SK-N-SH (cell line): Measurements from ENCODE around the gene PDE8A.

ENCODE experiments used
- CHD2 ChIP-seq: fragments of 150-350 bp; IDR thresholded peaks from 2 replicates; pipeline ENCODE4 v1.6.1; 2018; ENCODE audit warnings: low read length; ENCODE audit not compliant: partially characterized antibody
- EP300 ChIP-seq, 2 experiments: IDR thresholded peaks; 2 replicates each; pipeline versions ENCODE4 v1.4.0 to v1.6.1; 2012; ENCODE audit warnings: borderline replicate concordance in 1 of 2, low read depth in 1 of 2, low read length in 1 of 2
- FOXM1 ChIP-seq: IDR thresholded peaks from 2 replicates; pipeline ENCODE4 v1.4.0; 2012; ENCODE audit warnings: low read depth, mild to moderate bottlenecking
- GABPA ChIP-seq: IDR thresholded peaks from 2 replicates; pipeline ENCODE4 v1.4.0; 2012; ENCODE audit warnings: low read depth, mild to moderate bottlenecking
- NFIC ChIP-seq: IDR thresholded peaks from 2 replicates; pipeline ENCODE4 v1.4.0; 2012; ENCODE audit warnings: borderline replicate concordance
- PBX3 ChIP-seq: IDR thresholded peaks from 2 replicates; pipeline ENCODE4; 2012
- RAD21 ChIP-seq: IDR thresholded peaks from 2 replicates; pipeline ENCODE4 v1.6.1; 2012; ENCODE audit warnings: mild to moderate bottlenecking, low read length
- RCOR1 ChIP-seq: fragments of 150-350 bp; IDR thresholded peaks from 2 replicates; pipeline ENCODE4 v1.6.1; 2017; ENCODE audit warnings: antibody characterized with exemption, low read length
- SIN3A ChIP-seq: IDR thresholded peaks from 2 replicates; pipeline ENCODE4 v1.6.1; 2012; ENCODE audit warnings: low read depth, mild to moderate bottlenecking, low read length, moderate library complexity, borderline replicate concordance
- SMC3 ChIP-seq: IDR thresholded peaks from 2 replicates; pipeline ENCODE4 v1.6.1; 2012; ENCODE audit warnings: low read depth, low read length, improper control_type of control experiment
- YY1 ChIP-seq: IDR thresholded peaks from 2 replicates; pipeline ENCODE4 v1.4.0; 2012; ENCODE audit warnings: low read depth, mild to moderate bottlenecking
- TF ChIP-seq, protein P1 (sequence below): fragments of 200-600 bp; sonication (generic); IDR thresholded peaks from 2 replicates; pipeline ENCODE4 v1.6.1; 2017; ENCODE audit warnings: antibody characterized with exemption, mild to moderate bottlenecking, moderate library complexity

- no peak for TF ChIP-seq GABPA
- TF ChIP-seq SMC3, result no peak
- no peak for TF ChIP-seq RCOR1
- TF ChIP-seq EP300 (IDR thresholded peaks at IDR 0.05; ENCODE audit: borderline replicate concordance in 1 of 2, low read depth in 1 of 2, low read length in 1 of 2), result no peak
- TF ChIP-seq, protein P1, sequence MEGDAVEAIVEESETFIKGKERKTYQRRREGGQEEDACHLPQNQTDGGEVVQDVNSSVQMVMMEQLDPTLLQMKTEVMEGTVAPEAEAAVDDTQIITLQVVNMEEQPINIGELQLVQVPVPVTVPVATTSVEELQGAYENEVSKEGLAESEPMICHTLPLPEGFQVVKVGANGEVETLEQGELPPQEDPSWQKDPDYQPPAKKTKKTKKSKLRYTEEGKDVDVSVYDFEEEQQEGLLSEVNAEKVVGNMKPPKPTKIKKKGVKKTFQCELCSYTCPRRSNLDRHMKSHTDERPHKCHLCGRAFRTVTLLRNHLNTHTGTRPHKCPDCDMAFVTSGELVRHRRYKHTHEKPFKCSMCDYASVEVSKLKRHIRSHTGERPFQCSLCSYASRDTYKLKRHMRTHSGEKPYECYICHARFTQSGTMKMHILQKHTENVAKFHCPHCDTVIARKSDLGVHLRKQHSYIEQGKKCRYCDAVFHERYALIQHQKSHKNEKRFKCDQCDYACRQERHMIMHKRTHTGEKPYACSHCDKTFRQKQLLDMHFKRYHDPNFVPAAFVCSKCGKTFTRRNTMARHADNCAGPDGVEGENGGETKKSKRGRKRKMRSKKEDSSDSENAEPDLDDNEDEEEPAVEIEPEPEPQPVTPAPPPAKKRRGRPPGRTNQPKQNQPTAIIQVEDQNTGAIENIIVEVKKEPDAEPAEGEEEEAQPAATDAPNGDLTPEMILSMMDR, result no peak
- TF ChIP-seq FOXM1, result no peak
- no peak for TF ChIP-seq YY1
- no peak for TF ChIP-seq CHD2
- no peak for TF ChIP-seq NFIC
- no peak for TF ChIP-seq RAD21
- TF ChIP-seq PBX3, result no peak
- no peak for TF ChIP-seq SIN3A
Measured at GRCh38 chr15:84953136-84953535, 28.5 kb upstream of the PDE8A start.
